C4-2B (cell line): ENCODE measurements around the gene C1QL4.

ENCODE experiments used
- H3K27ac ChIP-seq: fragments of 450-650 bp; 2 replicates; pipeline ENCODE4 v1.5.1; 2017
- CTCF ChIP-seq: fragments of 450-650 bp; conservative IDR thresholded peaks from 2 replicates; pipeline ENCODE4 v1.5.1; 2017; ENCODE audit warnings: mild to moderate bottlenecking
- ZFX ChIP-seq: fragments of 450-650 bp; IDR thresholded peaks from 2 replicates; pipeline ENCODE4 v1.6.1; 2017

C1QL4 gene

GRCh38 chr12:49367381-49368239 is 30.6 kb upstream of the C1QL4 start, which contains the start of gene SPATS2:
Gene SPATS2 (plus strand): TSS chr12:49367462. CDS start chr12:49461013, 93,551 bp downstream.
- TF ChIP-seq ZFX (no peak), CTCF (no peak)

DNA sequence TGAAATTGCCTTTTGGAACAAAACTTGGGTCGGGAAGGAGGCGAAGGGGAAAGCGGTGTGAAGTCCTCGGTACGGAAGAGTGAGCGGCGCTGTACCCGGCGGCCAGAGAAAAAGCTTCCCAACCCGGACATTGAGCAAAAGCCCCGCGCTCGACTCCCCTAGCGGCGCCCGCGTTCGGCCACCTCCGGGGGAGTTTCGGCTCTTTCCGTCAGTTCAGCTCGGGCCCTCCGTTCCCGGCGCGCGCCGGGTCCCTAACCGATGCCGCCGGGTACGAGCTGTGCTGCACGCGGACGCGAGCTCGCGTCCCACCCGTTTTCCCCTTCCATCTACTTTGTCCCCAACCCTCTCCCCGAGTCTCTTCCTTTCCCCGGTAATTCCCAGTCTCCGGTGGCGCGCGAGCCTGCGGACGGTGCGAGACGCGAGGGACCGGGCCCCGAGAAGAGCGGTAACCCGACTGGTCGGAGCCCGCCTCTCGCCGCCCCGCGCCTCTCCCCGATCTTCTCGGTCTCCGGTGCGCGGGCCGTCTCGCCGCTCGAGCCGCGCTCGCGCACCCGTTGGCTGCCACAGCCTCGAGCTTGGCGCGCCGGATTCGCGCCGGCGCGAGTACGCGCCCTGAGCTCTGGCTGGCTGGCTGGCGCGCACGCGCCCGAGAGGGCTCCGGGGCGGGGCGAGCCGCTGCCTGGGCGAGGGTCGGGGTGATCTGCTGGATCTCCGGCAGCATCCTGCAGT is 29.8 kb upstream of the C1QL4 start:
- peak; percentile 56; the same call in 1 of the 2 replicates for TF ChIP-seq ZFX
- TF ChIP-seq CTCF = peak; percentile 31
- peak overlapping the region; percentile 99 for H3K27ac ChIP-seq

More at GRCh38 chr12:49367381-49368239, 30.6 kb upstream of the C1QL4 start, which contains the start of gene SPATS2:
- H3K27ac ChIP-seq = peak within 1 kb of the TSS; percentile 99

DNA sequence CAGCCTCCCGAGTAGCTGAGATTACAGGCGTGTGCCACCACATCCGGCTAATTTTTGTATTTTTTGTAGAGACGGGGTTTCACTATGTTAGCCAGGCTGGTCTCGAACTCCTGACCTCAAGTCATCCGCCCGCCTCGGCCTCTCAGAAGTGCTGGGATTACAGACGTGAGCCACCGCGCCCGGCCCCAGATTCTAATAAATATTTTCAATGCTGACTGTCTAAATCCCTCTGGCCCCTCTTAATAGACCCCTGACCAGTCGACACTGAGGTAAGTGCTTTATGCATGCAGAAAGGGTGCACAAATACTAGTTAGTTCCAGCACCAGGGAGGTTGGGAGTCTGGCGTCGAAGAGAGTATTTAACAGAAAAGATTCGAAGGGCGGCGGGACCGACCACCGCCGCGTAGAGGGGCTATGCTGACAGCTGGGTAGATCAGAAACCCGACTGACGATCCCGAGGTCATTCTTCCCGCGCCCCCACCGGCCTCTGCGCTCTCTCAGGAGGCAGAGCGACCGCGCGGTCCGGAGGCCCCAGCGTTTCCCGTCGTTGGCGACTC is 29.2 kb upstream of the C1QL4 start:
- TF ChIP-seq CTCF (no peak), ZFX (no peak)
- H3K27ac ChIP-seq = peak overlapping the region; percentile 99

DNA sequence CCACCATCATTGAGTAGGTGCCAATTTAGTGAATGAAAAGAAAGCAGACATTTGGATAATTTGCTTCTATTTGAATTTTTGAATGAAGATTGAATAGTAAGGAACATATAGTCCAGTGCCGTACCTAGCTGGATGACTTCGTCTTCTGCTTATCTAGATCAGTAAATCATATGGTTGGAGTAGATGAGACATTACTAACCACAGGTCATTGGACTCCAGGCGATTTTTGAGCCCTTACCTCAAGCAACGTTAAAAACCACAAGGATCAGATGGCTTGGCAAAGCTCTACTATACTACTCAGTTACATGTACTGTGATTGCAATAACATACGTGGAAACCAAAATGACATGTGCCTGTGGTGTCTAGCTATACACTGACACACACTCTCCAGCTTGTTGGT is 28.6 kb upstream of the C1QL4 start:
- H3K27ac ChIP-seq = no peak overlapping the region

DNA sequence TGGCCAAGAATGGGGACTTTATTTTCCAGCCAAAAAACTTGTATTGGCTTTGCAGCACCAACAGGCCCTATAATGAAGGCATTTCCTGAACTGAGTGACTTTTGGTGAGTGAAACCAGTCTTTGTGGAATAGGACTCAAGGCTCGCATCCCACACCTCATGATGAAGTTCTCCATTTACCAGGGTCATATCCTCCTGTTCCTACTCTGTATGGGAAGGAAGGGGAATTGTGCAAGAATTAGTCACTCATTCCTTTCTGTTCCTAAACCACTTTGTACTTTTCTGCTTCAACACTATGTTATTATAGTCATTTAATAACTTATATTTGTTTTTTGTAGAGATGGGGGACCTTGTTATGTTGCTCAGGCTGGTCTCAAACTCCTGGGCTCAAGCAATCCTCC is 28.0 kb upstream of the C1QL4 start:
- H3K27ac ChIP-seq = no peak overlapping the region
- TF ChIP-seq CTCF = no peak
- no peak for TF ChIP-seq ZFX

More for the DNA sequence above, 28.6 kb upstream of the C1QL4 start:
- TF ChIP-seq ZFX (no peak), CTCF (no peak)

- no peak overlapping the region for H3K27ac ChIP-seq
- TF ChIP-seq CTCF (no peak), ZFX (no peak)
Measured at GRCh38 chr12:49362077-49362476, 25.1 kb upstream of the C1QL4 start.

GRCh38 chr12:49359671-49360070 is 22.7 kb upstream of the C1QL4 start:
- no peak overlapping the region for H3K27ac ChIP-seq
- TF ChIP-seq ZFX (no peak), CTCF (no peak)
